Measurements from ENCODE around the gene ZMYND11.
"Not testable (repeated sequence)": the region's sequence is repeated elsewhere in the genome, so short reads cannot be mapped to it uniquely, and the experiment has no call there.

ZMYND11 gene

GRCh38 chr10:134247-135131 is 766 bp upstream of the ZMYND11 start:
- no peak for DNase-seq

DNA sequence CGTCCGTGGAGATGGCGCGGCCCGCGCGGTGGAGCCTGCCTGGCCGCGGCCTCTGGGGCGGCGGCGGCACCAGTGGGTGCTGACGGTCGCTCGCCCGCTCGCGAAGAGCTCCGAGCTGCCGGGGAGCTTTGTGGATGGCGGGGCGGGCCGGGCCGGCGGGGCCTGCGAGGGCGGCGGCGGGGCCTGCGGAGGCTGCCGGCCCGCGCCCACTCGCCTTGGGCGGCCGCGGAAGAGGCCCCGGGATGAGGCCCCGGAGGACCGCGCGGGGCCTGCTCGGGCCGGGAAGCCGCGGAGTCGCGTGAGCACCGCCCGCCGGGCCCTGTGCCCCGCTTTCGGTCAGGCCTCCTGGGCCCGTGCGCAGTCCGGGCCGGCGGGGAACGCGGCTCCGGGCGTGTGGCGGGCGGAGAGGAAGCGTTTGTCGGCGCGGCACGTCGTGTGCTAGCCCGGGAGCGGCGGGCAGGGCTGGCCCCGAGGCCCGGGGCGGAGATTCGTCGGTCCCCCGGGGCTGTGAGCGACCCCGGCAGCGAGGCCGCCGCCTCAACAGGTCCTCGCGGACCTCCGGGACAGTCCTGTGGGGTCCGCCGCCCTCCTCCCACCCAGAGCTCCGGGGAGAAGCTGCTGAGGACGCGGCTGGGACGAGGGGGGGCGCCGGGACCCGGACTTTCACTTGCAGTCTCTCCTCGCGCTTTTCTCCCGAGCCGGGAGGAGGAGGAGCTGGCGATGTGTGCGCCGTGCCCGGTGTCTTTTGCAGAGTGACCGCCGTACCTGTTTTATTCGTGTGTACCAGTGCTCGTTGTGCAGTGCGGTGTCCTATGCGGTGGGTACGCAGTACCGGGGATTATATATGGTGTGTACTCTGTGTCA is 578 bp downstream of the ZMYND11 start:
- DNase-seq, result no peak

- no peak for DNase-seq
Observed at GRCh38 chr10:136465-136762, 1.2 kb downstream of the ZMYND11 start.

- no peak for DNase-seq
Observed at GRCh38 chr10:137031-137430, 1.8 kb downstream of the ZMYND11 start.

DNA sequence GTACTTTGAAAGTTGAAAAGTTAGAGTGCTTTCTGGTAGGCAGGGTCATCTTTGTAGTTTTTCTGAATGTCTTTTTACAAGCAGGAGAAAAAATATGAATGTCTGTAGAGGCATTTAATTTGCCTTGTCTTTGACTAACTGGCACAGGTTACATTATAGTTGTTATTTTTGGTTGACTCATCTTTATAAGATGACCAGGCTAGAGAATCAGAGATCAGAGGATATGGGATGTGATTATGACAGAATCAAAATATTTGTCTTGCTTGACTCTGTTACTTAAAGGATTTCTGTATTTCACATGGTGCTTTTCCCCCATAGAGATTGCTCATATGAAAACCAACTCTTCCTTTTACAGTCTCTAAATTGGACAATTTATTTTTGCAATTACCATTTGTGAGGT is 2.4 kb downstream of the ZMYND11 start:
- DNase-seq, result no peak

DNA sequence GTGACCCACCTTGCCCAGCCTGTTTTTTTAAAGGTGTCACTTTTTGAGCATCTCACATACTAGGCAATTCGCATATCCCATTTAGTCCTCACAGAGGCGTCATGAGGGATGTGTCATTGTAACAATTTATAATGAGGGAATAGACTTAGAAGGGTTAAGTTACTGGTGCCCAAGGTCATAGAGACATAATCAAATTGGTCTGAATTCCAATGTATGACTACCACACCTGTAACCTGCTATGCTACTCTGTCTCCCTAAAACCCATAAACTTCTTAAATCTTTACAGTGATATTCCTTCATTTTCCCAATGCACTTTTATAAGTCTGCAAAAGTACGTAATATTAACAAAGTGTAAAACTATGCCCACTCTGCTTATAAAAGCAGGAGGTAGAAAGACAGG is 7.1 kb downstream of the ZMYND11 start:
- no peak for DNase-seq

DNA sequence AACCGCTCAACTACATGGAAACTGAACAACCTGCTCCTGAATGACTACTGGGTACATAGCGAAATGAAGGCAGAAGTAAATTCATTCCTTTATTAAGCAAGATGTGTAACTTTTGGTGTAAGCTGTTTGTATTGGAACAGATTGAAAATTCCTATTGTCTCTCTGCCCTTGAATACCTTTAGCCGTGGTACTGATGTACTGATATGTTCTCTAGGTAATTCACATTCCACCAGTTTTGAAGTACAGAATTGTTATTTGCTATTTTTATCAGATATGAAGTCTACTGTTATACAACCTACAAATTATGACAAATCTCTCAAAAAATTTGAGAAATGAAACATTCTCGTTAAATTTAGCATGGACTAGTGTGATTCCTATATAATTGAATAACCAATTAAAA is 17.7 kb downstream of the ZMYND11 start:
- DNase-seq, result no peak

- DNase-seq, result no peak
Observed at GRCh38 chr10:154348-154747, 19.1 kb downstream of the ZMYND11 start.

- no peak for DNase-seq
Observed at GRCh38 chr10:167383-167782, 32.1 kb downstream of the ZMYND11 start.

DNA sequence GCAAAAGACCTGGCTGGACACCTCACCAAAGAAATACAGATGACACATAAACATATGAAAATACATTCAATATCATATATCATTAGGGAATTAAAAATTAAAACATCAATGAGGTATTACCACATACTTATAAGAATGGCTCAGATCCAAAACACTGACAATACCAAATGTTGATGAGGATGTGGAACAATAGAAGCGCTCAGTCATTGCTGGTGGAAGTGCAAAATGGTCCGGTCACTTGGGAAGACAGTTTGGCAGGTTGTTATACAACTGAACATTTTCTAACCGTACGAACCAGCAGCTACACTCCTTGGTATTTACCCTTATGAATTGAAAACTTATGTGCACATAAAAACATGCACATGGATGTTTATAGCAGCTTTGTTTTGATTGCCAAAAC is 38.5 kb downstream of the ZMYND11 start:
- DNase-seq, result no peak

DNA sequence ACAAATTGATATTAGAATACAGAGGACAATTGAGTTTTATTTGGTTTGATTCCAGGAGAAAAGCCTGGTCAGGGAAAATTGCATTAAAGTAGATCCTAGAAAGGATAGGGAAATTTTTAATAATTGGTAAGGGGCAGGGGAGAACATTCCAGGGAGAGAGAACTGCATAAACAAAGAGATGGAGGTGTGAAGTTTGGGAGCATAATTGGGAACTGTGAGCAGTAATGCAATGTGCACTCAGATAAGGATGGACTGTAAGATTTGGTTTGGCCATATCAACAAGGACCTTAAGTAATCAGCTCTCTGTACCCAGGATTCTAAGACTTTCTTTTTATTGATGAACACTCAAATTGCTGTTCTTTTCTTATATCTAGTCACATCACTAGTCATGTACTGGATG is 41.4 kb downstream of the ZMYND11 start:
- DNase-seq, result no peak

DNA sequence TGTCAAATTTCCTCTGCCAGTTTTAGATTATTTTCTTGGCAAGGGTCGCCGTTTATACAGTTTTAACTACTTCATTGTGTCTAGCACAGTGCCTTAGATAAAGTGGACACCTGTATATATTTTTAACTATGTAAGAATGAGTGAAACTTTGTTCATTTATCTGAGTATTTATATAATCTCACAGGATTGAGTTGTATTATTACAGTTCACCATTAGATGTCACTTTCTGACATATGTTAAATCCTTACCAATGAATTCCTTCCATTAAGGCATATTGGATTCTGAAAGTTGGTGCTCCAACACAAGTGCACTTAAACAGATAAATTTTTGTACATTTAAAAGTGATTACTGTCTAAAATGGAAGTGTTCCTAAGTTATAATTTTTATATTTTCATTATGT is 43.0 kb downstream of the ZMYND11 start:
- DNase-seq, result no peak

- no peak for DNase-seq
Observed at GRCh38 chr10:178723-179122, 43.5 kb downstream of the ZMYND11 start.

GRCh38 chr10:182441-183201 is 47.4 kb downstream of the ZMYND11 start:
- no peak for DNase-seq

- DNase-seq, result no peak
Observed at GRCh38 chr10:184174-184573, 48.9 kb downstream of the ZMYND11 start.

- DNase-seq, result no peak
Observed at GRCh38 chr10:184911-185310, 49.7 kb downstream of the ZMYND11 start.

DNA sequence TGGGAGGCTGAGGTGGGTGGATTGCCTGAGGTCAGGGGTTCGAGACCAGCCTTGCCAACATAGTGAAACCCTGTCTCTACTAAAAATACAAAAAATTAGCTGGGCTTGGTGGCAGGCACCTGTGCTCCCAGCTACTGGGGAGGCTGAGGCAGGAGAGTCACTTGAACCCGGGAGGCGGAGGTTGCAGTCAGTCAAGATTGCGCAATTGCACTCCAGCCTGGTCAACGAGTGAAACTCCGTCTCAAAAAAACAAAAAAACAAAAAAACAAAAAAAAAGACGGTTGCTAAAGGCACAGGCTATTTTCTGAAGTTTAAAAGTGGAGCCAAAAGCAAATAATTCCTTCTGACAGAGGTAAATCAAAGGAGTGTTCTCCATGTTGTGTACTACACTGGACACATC is 50.3 kb downstream of the ZMYND11 start:
- DNase-seq, result not testable (repeated sequence)

DNA sequence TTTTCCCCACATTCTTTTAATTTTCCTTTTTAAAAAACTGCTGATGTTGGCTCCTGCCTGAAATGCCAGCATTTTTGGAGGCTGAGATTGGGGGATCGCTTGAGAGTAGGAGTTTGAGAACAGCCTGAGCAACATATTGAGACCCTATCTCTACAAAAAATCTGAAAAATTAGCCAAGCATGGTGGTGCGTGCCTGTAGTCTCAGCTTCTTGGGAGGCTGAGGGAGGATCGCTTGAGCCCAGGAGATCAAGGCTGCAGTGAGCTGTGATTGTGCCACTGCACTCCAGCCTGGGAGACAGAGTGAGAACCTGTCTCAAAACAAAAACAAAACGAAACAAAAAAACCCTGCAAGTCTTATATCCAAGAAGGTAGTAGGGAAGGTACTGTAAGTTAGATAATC is 51.7 kb downstream of the ZMYND11 start:
- DNase-seq, result no peak

- DNase-seq, result no peak
Observed at GRCh38 chr10:188546-188945, 53.3 kb downstream of the ZMYND11 start.

DNA sequence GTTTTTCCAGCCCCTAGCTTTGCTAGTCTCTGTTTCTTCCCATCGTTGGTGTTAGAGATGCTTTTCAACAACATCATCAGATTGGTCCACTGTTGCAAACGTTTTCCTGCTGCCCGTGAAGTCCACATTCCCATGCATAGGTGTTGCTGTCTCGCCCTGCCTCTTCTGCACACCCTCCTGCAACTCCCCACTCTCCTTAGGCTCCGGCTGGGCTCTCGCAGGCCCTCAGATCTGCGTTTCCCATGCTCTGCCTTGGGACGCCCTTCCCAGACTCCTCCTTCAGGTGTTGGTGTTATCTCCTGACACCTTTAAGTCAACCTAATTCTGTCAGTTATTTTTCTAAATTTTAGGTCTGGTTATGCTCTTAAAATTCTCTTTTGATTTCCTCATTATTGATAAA is 55.0 kb downstream of the ZMYND11 start:
- DNase-seq, result no peak

GRCh38 chr10:191703-192518 is 56.7 kb downstream of the ZMYND11 start:
- DNase-seq, result no peak

GRCh38 chr10:194281-194680 is 59.0 kb downstream of the ZMYND11 start:
- no peak for DNase-seq

DNA sequence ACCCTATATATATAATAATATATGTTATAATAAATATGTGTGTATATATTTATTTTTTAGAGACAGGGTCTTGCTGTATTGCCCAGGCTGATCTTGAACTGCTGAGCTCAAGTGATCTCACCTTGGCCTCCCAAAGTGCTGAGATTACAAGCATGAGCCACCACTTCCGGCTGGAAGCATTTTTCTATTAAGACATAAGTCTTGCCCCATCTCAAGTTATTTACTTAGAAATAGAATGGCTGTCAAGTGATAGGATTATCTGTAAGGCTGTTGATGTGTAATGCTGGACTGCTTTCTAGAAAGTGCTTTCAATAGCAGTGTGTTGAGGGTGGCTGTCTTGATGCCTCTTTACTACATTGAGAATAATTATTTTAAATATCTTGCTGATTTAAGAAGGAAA is 65.2 kb downstream of the ZMYND11 start:
- no peak for DNase-seq
